GM23338 (cell line): Measurements from ENCODE around the gene ZWINT. TPM values are rescaled to one million over a fixed set of nuclear protein-coding genes. Genes with fewer than 3 reads are reported as not detected.

Source experiments
- ATAC-seq: fragments of 200-7000 bp; cut with Tn5 transposase; 3 replicates; pipeline ENCODE4 v1.9.1; 2020
- DNase-seq: peaks from one replicate; pipeline ENCODE4 v3.0.0-alpha.2; 2015; ENCODE audit warnings: low spot score
- H2AFZ ChIP-seq: fragments of 200-600 bp; sonication (generic); 2 replicates; pipeline ENCODE4 v1.8.0; 2016; ENCODE audit warnings: antibody characterized with exemption, mild to moderate bottlenecking, moderate library complexity
- H3F3A ChIP-seq: fragments of 200-600 bp; sonication (generic); replicated peaks from 2 replicates; pipeline ENCODE4 v1.8.0; 2017; ENCODE audit warnings: antibody characterized with exemption, mixed run types, low read depth
- H3K27ac ChIP-seq: fragments of 200-600 bp; sonication (generic); 2 replicates; pipeline ENCODE4 v1.6.1; 2016; ENCODE audit warnings: low read depth
- H3K27me3 ChIP-seq: fragments of 200-600 bp; sonication (generic); 2 replicates; pipeline ENCODE4 v1.8.0; 2016; ENCODE audit warnings: mild to moderate bottlenecking, mixed run types, moderate library complexity; ENCODE audit not compliant: insufficient read depth
- H3K36me3 ChIP-seq: fragments of 200-600 bp; sonication (generic); 2 replicates; pipeline ENCODE4 v1.8.0; 2016; ENCODE audit warnings: mild to moderate bottlenecking; ENCODE audit not compliant: insufficient read depth
- H3K4me1 ChIP-seq: fragments of 200-600 bp; sonication (generic); 2 replicates; pipeline ENCODE4 v1.8.0; 2016; ENCODE audit warnings: mild to moderate bottlenecking, moderate library complexity; ENCODE audit not compliant: insufficient read depth
- H3K4me2 ChIP-seq: fragments of 200-600 bp; sonication (generic); 2 replicates; pipeline ENCODE4 v1.7.1; 2017; ENCODE audit warnings: mixed run types
- H3K4me3 ChIP-seq: fragments of 200-600 bp; sonication (generic); 2 replicates; pipeline ENCODE4 v1.6.1; 2016; ENCODE audit warnings: mixed run types
- H3K79me2 ChIP-seq: fragments of 200-600 bp; sonication (generic); replicated peaks from 2 replicates; pipeline ENCODE4 v1.8.0; 2017; ENCODE audit warnings: mild to moderate bottlenecking; ENCODE audit not compliant: insufficient read depth
- H3K9me2 ChIP-seq: fragments of 200-600 bp; sonication (generic); 2 replicates; pipeline ENCODE4 v1.8.0; 2017; ENCODE audit not compliant: insufficient read depth
- H4K20me1 ChIP-seq: fragments of 200-600 bp; sonication (generic); replicated peaks from 2 replicates; pipeline ENCODE4 v1.8.0; 2017; ENCODE audit warnings: mild to moderate bottlenecking; ENCODE audit not compliant: insufficient read depth
- H3K27ac Mint-ChIP-seq: 2 replicates; pipeline ENCODE4 v1.8.0; 2020; ENCODE audit warnings: inconsistent platforms, mild to moderate bottlenecking, moderate library complexity, mixed read lengths
- H3K27me3 Mint-ChIP-seq: 3 replicates; pipeline ENCODE4 v1.8.0; 2022; ENCODE audit warnings: low read depth, mild to moderate bottlenecking, moderate library complexity, mixed read lengths, inconsistent platforms; ENCODE audit not compliant: insufficient read depth, poor library complexity
- H3K36me3 Mint-ChIP-seq: 3 replicates; pipeline ENCODE4 v1.8.0; 2021; ENCODE audit warnings: low read depth, mild to moderate bottlenecking, inconsistent platforms, moderate library complexity, mixed read lengths
- H3K4me1 Mint-ChIP-seq: 3 replicates; pipeline ENCODE4 v1.8.0; 2020; ENCODE audit warnings: mild to moderate bottlenecking, inconsistent platforms, mixed read lengths
- H3K4me3 Mint-ChIP-seq: 3 replicates; pipeline ENCODE4 v1.8.0; 2021; ENCODE audit warnings: moderate library complexity, mild to moderate bottlenecking, inconsistent platforms, mixed read lengths
- H3K9me3 Mint-ChIP-seq: 3 replicates; pipeline ENCODE4 v1.8.0; 2020; ENCODE audit warnings: moderate library complexity, mild to moderate bottlenecking, inconsistent platforms, mixed read lengths
- CREB1 ChIP-seq: fragments of 250-450 bp; sonication (Bioruptor Pico); IDR thresholded peaks from 2 replicates; pipeline ENCODE4 v1.5.0; 2020; ENCODE audit warnings: low read depth, mild to moderate bottlenecking, moderate library complexity
- EZH2 ChIP-seq: fragments of 200-600 bp; sonication (generic); IDR thresholded peaks from one replicate; pipeline ENCODE4 v1.8.0; 2017; ENCODE audit warnings: antibody characterized with exemption, mild to moderate bottlenecking, low read depth; ENCODE audit not compliant: unreplicated experiment
- EZH2phosphoT487 ChIP-seq: fragments of 200-600 bp; sonication (generic); IDR thresholded peaks from one replicate; pipeline ENCODE4 v1.8.1; 2018; ENCODE audit warnings: antibody characterized with exemption; ENCODE audit not compliant: unreplicated experiment
- JUNB ChIP-seq: IDR thresholded peaks from one replicate; pipeline ENCODE4 v1.6.1; 2016; ENCODE audit warnings: antibody characterized with exemption; ENCODE audit not compliant: unreplicated experiment
- NANOG ChIP-seq: IDR thresholded peaks from 2 replicates; pipeline ENCODE4 v1.6.1; 2016; ENCODE audit warnings: antibody characterized with exemption, borderline replicate concordance
- POLR2AphosphoS5 ChIP-seq: IDR thresholded peaks from 2 replicates; pipeline ENCODE4 v1.6.1; 2016; ENCODE audit warnings: antibody characterized with exemption, low read depth
- STAT1 ChIP-seq: IDR thresholded peaks from one replicate; pipeline ENCODE4 v1.6.1; 2016; ENCODE audit warnings: antibody characterized with exemption; ENCODE audit not compliant: unreplicated experiment
- ZNF114 ChIP-seq: fragments of 250-450 bp; sonication (Bioruptor Pico); IDR thresholded peaks from 2 replicates; pipeline ENCODE4 v1.5.0; 2020; ENCODE audit warnings: mild to moderate bottlenecking, moderate library complexity
- ZNF331 ChIP-seq: fragments of 250-450 bp; sonication (Bioruptor Pico); IDR thresholded peaks from 2 replicates; pipeline ENCODE4 v1.5.0; 2020; ENCODE audit warnings: low read depth, mild to moderate bottlenecking, moderate library complexity
- polyA plus RNA-seq: library from polyadenylated mRNA; unstranded; fragments of >200 nt; fragmentation: Nextera tagmentation; extraction: Ambion mirVana; gene quantifications from 2 replicates; pipeline ENCODE4 v1.2.1, GENCODE V29; 2016
- total RNA-seq: library from RNA; depleted of rRNA; stranded (reverse); fragments of >200 nt; shearing (Covaris generic); gene quantifications from 2 replicates; pipeline ENCODE4 v1.2.3, GENCODE V29; 2014
- TF ChIP-seq, protein P1 (sequence below): IDR thresholded peaks from 2 replicates; pipeline ENCODE4 v1.6.1; 2016; ENCODE audit warnings: antibody characterized with exemption
- TF ChIP-seq, protein P2 (sequence below), 2 experiments: fragments of 200-600 bp in 1 of 2; sonication (generic) in 1 of 2; conservative IDR thresholded peaks; 2 replicates each; pipeline versions ENCODE4 v1.5.1 to v1.6.1; 2016 to 2017; ENCODE audit warnings: antibody characterized with exemption in 2 of 2, low read depth in 2 of 2, mild to moderate bottlenecking in 2 of 2, moderate library complexity in 1 of 2
- TF ChIP-seq, protein P3 (sequence below): fragments of 250-450 bp; sonication (Bioruptor Pico); IDR thresholded peaks from 2 replicates; pipeline ENCODE4 v1.5.0; 2020; ENCODE audit warnings: mild to moderate bottlenecking, moderate library complexity
- TF ChIP-seq, protein P4 (sequence below): IDR thresholded peaks from one replicate; pipeline ENCODE4 v1.6.1; 2018; ENCODE audit warnings: antibody characterized with exemption; ENCODE audit not compliant: unreplicated experiment

Gene ZWINT
- total and polyA plus RNA-seq, 2 experiments from 2014 or later = 83.7 to 109 TPM

DNA sequence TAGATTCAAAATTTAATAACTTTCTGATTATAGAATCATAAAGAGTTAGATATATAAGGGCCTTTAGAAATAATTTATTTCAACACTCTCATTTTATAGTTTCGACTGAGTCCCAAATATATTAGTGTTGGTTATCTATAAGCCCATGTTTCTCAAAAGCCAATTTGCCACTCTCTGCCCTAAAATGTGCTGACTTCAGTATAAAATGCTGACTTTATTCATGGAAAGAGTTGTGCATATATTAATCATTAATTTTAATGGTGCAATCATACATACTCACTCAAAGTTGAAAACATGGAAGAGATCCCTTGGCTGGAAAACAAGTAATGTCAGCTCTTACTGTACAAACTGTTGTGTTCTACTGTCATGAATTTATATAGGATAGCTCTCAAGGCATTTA is 19.4 kb downstream of the ZWINT start:
- Histone ChIP-seq H2AFZ (no peak overlapping the region), H3K79me2 (no peaks in the 10 kb centered on the region), H3K4me2 (no peak overlapping the region), H3K36me3 (no peaks in the 10 kb centered on the region), H3K27ac (no peak overlapping the region), H3K4me1 (no peaks in the 10 kb centered on the region), H3F3A (no peaks in the 10 kb centered on the region), H3K27me3 (no peaks in the 10 kb centered on the region), H4K20me1 (no peaks in the 10 kb centered on the region), H3K4me3 (no peak overlapping the region), H3K9me2 (no peaks in the 10 kb centered on the region)
- no peak for DNase-seq
- no peaks in the 10 kb centered on the region for H3K4me1 Mint-ChIP-seq
- ATAC-seq = no peak
- H3K4me3 Mint-ChIP-seq = no peak overlapping the region
- H3K27ac Mint-ChIP-seq = no peak overlapping the region
- H3K36me3 Mint-ChIP-seq = peaks cover 7% of the 10 kb centered on the region; the same call in 2 of the 3 replicates
- H3K9me3 Mint-ChIP-seq = peaks cover 8% of the 10 kb centered on the region; the same call in 2 of the 3 replicates
- TF ChIP-seq NANOG (no peak), POLR2AphosphoS5 (no peak), EZH2 (no peak), ZNF114 (CRISPR knock-in tag) (no peak), ZNF331 (no peak), JUNB (no peak), EZH2phosphoT487 (no peak), STAT1 (no peak), CREB1 (CRISPR knock-in tag) (no peak)
- TF ChIP-seq, protein P1, sequence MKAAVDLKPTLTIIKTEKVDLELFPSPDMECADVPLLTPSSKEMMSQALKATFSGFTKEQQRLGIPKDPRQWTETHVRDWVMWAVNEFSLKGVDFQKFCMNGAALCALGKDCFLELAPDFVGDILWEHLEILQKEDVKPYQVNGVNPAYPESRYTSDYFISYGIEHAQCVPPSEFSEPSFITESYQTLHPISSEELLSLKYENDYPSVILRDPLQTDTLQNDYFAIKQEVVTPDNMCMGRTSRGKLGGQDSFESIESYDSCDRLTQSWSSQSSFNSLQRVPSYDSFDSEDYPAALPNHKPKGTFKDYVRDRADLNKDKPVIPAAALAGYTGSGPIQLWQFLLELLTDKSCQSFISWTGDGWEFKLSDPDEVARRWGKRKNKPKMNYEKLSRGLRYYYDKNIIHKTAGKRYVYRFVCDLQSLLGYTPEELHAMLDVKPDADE = no peak
- TF ChIP-seq, protein P2, sequence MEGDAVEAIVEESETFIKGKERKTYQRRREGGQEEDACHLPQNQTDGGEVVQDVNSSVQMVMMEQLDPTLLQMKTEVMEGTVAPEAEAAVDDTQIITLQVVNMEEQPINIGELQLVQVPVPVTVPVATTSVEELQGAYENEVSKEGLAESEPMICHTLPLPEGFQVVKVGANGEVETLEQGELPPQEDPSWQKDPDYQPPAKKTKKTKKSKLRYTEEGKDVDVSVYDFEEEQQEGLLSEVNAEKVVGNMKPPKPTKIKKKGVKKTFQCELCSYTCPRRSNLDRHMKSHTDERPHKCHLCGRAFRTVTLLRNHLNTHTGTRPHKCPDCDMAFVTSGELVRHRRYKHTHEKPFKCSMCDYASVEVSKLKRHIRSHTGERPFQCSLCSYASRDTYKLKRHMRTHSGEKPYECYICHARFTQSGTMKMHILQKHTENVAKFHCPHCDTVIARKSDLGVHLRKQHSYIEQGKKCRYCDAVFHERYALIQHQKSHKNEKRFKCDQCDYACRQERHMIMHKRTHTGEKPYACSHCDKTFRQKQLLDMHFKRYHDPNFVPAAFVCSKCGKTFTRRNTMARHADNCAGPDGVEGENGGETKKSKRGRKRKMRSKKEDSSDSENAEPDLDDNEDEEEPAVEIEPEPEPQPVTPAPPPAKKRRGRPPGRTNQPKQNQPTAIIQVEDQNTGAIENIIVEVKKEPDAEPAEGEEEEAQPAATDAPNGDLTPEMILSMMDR (conservative IDR thresholded peaks at IDR 0.05; ENCODE audit: low read depth in 2 of 2) = no peak
- TF ChIP-seq, protein P3, sequence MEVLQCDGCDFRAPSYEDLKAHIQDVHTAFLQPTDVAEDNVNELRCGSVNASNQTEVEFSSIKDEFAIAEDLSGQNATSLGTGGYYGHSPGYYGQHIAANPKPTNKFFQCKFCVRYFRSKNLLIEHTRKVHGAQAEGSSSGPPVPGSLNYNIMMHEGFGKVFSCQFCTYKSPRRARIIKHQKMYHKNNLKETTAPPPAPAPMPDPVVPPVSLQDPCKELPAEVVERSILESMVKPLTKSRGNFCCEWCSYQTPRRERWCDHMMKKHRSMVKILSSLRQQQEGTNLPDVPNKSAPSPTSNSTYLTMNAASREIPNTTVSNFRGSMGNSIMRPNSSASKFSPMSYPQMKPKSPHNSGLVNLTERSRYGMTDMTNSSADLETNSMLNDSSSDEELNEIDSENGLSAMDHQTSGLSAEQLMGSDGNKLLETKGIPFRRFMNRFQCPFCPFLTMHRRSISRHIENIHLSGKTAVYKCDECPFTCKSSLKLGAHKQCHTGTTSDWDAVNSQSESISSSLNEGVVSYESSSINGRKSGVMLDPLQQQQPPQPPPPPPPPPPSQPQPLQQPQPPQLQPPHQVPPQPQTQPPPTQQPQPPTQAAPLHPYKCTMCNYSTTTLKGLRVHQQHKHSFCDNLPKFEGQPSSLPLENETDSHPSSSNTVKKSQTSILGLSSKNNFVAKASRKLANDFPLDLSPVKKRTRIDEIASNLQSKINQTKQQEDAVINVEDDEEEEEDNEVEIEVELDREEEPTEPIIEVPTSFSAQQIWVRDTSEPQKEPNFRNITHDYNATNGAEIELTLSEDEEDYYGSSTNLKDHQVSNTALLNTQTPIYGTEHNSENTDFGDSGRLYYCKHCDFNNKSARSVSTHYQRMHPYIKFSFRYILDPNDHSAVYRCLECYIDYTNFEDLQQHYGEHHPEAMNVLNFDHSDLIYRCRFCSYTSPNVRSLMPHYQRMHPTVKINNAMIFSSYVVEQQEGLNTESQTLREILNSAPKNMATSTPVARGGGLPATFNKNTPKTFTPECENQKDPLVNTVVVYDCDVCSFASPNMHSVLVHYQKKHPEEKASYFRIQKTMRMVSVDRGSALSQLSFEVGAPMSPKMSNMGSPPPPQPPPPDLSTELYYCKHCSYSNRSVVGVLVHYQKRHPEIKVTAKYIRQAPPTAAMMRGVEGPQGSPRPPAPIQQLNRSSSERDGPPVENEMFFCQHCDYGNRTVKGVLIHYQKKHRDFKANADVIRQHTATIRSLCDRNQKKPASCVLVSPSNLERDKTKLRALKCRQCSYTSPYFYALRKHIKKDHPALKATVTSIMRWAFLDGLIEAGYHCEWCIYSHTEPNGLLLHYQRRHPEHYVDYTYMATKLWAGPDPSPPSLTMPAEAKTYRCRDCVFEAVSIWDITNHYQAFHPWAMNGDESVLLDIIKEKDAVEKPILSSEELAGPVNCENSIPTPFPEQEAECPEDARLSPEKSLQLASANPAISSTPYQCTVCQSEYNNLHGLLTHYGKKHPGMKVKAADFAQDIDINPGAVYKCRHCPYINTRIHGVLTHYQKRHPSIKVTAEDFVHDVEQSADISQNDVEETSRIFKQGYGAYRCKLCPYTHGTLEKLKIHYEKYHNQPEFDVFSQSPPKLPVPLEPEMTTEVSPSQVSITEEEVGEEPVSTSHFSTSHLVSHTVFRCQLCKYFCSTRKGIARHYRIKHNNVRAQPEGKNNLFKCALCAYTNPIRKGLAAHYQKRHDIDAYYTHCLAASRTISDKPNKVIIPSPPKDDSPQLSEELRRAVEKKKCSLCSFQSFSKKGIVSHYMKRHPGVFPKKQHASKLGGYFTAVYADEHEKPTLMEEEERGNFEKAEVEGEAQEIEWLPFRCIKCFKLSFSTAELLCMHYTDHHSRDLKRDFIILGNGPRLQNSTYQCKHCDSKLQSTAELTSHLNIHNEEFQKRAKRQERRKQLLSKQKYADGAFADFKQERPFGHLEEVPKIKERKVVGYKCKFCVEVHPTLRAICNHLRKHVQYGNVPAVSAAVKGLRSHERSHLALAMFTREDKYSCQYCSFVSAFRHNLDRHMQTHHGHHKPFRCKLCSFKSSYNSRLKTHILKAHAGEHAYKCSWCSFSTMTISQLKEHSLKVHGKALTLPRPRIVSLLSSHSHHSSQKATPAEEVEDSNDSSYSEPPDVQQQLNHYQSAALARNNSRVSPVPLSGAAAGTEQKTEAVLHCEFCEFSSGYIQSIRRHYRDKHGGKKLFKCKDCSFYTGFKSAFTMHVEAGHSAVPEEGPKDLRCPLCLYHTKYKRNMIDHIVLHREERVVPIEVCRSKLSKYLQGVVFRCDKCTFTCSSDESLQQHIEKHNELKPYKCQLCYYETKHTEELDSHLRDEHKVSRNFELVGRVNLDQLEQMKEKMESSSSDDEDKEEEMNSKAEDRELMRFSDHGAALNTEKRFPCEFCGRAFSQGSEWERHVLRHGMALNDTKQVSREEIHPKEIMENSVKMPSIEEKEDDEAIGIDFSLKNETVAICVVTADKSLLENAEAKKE = no peak
- TF ChIP-seq, protein P4, sequence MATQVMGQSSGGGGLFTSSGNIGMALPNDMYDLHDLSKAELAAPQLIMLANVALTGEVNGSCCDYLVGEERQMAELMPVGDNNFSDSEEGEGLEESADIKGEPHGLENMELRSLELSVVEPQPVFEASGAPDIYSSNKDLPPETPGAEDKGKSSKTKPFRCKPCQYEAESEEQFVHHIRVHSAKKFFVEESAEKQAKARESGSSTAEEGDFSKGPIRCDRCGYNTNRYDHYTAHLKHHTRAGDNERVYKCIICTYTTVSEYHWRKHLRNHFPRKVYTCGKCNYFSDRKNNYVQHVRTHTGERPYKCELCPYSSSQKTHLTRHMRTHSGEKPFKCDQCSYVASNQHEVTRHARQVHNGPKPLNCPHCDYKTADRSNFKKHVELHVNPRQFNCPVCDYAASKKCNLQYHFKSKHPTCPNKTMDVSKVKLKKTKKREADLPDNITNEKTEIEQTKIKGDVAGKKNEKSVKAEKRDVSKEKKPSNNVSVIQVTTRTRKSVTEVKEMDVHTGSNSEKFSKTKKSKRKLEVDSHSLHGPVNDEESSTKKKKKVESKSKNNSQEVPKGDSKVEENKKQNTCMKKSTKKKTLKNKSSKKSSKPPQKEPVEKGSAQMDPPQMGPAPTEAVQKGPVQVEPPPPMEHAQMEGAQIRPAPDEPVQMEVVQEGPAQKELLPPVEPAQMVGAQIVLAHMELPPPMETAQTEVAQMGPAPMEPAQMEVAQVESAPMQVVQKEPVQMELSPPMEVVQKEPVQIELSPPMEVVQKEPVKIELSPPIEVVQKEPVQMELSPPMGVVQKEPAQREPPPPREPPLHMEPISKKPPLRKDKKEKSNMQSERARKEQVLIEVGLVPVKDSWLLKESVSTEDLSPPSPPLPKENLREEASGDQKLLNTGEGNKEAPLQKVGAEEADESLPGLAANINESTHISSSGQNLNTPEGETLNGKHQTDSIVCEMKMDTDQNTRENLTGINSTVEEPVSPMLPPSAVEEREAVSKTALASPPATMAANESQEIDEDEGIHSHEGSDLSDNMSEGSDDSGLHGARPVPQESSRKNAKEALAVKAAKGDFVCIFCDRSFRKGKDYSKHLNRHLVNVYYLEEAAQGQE = no peak
- no peaks in the 10 kb centered on the region for H3K27me3 Mint-ChIP-seq
